Naive B cell (primary cell): ENCODE measurements around the gene SH3RF3. TPM values are rescaled to one million over a fixed set of nuclear protein-coding genes. Genes with fewer than 3 reads are reported as not detected.

Source experiments
- ATAC-seq, 2 donors: fragments of 150-1000 bp; cut with Tn5 transposase; 2 replicates each; pipeline ENCODE4 v1.10.0; 2021; ENCODE audit warnings: low read depth in 2 of 2, mild to moderate bottlenecking in 2 of 2, moderate library complexity in 2 of 2
- DNase-seq: peaks from one replicate; pipeline ENCODE4 v3.0.0; 2022
- H3K27ac Mint-ChIP-seq, 6 donors: one replicate each; pipeline ENCODE4 v1.8.0; 2020 to 2022; ENCODE audit warnings: mild to moderate bottlenecking in 6 of 6, mixed read lengths in 6 of 6, moderate library complexity in 5 of 6, inconsistent platforms in 2 of 6
- H3K27me3 Mint-ChIP-seq, 3 donors: one replicate each; pipeline ENCODE4 v1.8.0; 2021 to 2022; ENCODE audit warnings: mixed read lengths in 3 of 3, mild to moderate bottlenecking in 1 of 3
- H3K36me3 Mint-ChIP-seq, 2 donors: one replicate each; pipeline ENCODE4 v1.8.0; 2020 to 2022; ENCODE audit warnings: mixed read lengths in 2 of 2, inconsistent platforms in 1 of 2, mild to moderate bottlenecking in 1 of 2
- H3K4me1 Mint-ChIP-seq, 3 donors: one replicate each; pipeline ENCODE4 v1.8.0; 2020 to 2022; ENCODE audit warnings: mixed read lengths in 3 of 3, inconsistent platforms in 1 of 3, mild to moderate bottlenecking in 1 of 3, moderate library complexity in 1 of 3
- H3K4me3 Mint-ChIP-seq, 8 donors: one replicate each; pipeline ENCODE4 v1.8.0; 2020 to 2022; ENCODE audit warnings: mild to moderate bottlenecking in 8 of 8, mixed read lengths in 8 of 8, moderate library complexity in 8 of 8, inconsistent platforms in 2 of 8
- H3K9me3 Mint-ChIP-seq, 7 donors: one replicate each; pipeline ENCODE4 v1.8.0; 2020 to 2022; ENCODE audit warnings: mixed read lengths in 7 of 7, mild to moderate bottlenecking in 5 of 7, inconsistent platforms in 2 of 7, moderate library complexity in 1 of 7
- polyA plus RNA-seq, 6 donors: library from polyadenylated mRNA; unstranded; fragments of 300-500 nt; fragmentation: Illumina TruSeq; gene quantifications; one replicate each; pipeline ENCODE4 v1.2.3, GENCODE V29; 2021; ENCODE audit warnings: low read depth in 6 of 6

The SH3RF3 gene
- polyA plus RNA-seq, 6 donors from 2014 or later = 0.05 to 0.76 (median 0.64) TPM; not detected in 1

DNA sequence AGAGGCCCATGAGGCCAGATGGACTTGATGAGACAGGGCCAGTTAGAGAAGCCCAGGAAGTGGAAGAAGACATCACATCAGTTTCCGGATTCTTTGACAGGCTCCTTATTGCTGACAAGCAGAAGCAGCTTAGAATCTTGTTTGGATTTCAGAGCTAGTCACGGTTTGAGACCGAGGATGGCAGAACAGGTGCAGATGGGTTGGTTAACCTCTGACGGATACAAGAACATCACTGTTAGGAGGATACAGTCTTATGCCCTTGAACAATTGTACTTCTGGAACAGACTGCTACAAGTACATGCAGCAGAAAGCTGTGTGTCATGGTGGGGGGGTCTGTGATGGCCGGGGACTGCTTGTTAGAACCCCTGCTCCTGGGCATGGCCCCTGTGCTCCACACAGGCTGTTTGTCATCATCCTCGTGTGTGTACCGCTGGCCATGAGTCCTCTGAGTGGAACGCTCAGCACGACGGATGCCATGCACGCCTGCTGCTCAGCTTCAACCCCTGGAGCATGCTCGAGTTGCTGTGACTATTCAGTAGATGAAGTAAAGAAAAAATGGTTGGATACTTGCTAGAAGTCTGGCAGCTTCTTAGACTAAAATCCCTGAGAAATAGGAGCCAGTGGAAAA is 217.7 kb downstream of the SH3RF3 start:
- H3K9me3 Mint-ChIP-seq = no peaks in the 10 kb centered on the region
- H3K27ac Mint-ChIP-seq = no peak overlapping the region
- peaks cover 0 to 16% (median 10%) of the 10 kb centered on the region in 3 donors for H3K27me3 Mint-ChIP-seq
- no peak for DNase-seq
- peaks cover 17 to 35% (median 28%) of the 10 kb centered on the region in 3 donors for H3K4me1 Mint-ChIP-seq
- no peak for ATAC-seq
- no peaks in the 10 kb centered on the region for H3K36me3 Mint-ChIP-seq
- no peak overlapping the region for H3K4me3 Mint-ChIP-seq

DNA sequence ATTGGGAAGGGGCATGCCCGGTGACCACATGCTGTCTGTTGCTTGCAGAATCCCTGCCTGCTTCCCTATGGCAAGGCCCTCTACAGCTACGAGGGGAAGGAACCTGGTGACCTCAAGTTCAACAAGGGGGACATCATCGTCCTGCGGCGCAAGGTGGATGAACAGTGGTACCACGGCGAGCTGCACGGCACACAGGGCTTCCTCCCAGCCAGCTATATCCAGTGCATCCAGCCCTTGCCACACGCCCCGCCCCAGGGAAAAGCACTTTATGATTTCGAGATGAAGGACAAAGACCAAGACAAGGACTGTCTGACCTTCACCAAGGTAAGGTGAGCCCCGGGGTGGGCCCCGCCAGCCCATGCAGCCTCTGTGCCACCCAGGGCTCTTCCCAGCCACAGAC is 218.6 kb downstream of the SH3RF3 start:
- Mint-ChIP-seq H3K9me3 (no peaks in the 10 kb centered on the region), H3K4me1 (peaks cover 17 to 44% (median 28%) of the 10 kb centered on the region in 3 donors), H3K27me3 (peaks cover 0 to 16% (median 10%) of the 10 kb centered on the region in 3 donors), H3K36me3 (no peaks in the 10 kb centered on the region), H3K4me3 (no peak overlapping the region), H3K27ac (peak overlapping the region in 1 of 6 donors; percentile 44)
- ATAC-seq (no peak), DNase-seq (no peak)

DNA sequence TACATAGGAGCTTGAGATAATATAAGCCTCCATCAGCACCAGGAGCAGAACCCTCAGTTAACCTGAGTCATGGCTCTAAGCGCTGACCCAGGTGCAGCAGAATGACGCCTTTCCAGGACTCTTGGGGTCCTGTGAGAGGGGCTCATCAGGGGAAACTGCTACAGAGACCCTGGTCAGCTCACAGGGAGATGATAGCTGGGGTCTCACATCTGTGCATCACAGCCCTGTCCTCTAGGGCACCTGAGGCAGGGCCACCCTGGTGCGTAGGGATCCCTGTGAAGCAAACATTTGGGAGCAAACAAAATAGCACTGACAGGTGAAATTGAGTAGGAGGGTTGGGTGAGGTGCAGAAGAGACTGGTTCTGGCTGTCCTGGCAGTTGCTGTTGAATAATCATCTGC is 219.2 kb downstream of the SH3RF3 start:
- peak overlapping the region in 2 of 8 donors; percentile 36 to 59 for H3K4me3 Mint-ChIP-seq
- H3K9me3 Mint-ChIP-seq = no peaks in the 10 kb centered on the region
- ATAC-seq (no peak), DNase-seq (no peak)
- no peaks in the 10 kb centered on the region for H3K36me3 Mint-ChIP-seq
- peaks cover 17 to 45% (median 28%) of the 10 kb centered on the region in 3 donors for H3K4me1 Mint-ChIP-seq
- H3K27me3 Mint-ChIP-seq = peaks cover 0 to 16% (median 10%) of the 10 kb centered on the region in 3 donors
- peak overlapping the region in 2 of 6 donors; percentile 6 to 37 for H3K27ac Mint-ChIP-seq

DNA sequence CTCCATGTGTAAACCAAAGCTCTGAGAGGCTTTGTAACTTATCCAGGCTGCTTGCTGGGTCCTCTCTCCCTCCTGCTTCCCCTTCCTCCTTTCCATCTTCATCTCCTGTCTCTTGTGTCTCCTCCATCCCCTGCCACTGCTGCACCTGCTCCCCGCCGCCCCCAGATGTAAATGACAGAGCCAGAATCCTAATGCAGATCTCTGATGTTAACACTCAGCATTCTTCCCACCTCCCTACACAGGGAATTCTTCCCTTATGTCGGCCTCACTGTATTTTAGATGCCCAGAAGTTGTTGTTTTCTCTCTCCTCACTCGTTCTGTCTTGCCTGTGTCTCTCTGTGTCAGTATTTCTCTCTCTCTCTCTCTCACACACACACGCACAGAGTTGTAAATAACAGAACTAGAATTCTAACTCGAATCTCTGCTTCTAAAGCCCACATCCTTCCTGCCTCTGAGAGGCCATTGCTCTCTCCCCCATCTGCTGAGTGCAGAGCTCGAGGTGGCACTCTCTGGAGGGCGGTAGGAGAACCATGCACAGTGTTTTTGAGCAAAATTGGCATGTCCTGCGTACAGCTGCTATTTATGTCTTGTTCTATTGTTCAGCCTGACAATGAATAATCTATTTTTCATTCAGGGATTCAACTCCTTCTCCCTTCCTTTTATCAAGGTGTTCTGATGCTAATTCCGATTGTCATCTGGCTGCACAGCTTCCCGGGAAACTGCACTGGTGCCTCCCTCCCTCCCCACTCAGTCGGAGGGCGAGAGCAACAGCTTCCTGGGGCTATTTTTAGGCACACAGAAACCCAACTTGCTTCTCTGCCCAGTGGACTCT is 219.9 kb downstream of the SH3RF3 start:
- Mint-ChIP-seq H3K27ac (peak overlapping the region in 5 of 6 donors; percentile 0 to 87 (median 16)), H3K4me1 (peaks cover 17 to 45% (median 28%) of the 10 kb centered on the region in 3 donors), H3K9me3 (no peaks in the 10 kb centered on the region), H3K27me3 (peaks cover 0 to 10% (median 9%) of the 10 kb centered on the region in 3 donors), H3K4me3 (peak overlapping the region in 7 of 8 donors; percentile 2 to 77 (median 53)), H3K36me3 (no peaks in the 10 kb centered on the region)
- ATAC-seq (peak; percentile 87 to 90), DNase-seq (peak; percentile 53)

DNA sequence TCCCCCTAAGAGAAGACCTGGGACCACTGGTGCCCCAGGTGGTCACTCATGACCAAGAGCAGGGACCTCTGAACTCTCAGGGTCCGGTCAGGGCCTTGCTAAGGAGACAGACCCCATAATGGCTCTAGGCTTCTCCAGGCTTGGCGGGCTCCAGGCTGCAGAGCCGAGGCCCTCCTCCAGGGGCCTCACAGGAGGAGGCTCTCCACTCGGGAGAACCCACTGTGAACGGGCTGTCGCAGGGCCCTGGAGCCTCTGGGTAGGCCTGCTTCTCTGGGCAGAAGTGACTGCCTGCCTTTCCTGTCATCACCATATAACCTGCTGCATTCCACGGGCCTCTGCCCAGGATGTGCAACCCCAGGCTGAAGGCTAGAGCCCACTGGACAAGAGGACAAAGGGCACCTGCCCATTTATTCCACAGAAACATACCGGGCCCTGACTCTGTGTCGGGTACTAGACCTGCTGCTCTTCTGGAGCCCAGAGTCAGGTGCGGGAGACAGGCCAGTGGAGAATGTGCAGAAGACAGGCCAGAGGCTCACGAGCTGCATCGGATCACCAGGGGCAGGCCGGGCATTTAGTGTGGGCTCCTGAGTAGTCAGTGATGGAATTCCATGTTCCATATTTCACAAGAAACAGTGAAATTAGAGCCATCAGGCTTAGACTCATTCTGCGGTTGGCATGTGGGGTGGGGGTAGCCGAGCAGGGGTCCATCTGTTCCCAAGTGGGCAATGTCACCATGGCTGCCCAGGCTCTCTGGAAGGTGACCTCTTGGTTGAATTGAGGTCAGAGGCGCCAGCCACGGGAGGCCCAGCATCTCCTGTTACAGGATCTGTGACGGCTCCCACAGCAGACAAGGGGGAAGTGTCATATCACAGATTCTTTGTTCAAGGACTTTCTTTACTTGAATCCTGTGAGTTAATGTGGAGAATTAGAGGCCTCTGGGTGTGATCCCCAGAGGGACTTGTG is 220.8 kb downstream of the SH3RF3 start:
- Mint-ChIP-seq H3K27ac (peak overlapping the region in 2 of 6 donors; percentile 54 to 87), H3K36me3 (no peaks in the 10 kb centered on the region), H3K27me3 (peaks cover 0 to 4% (median under 1%) of the 10 kb centered on the region in 3 donors), H3K9me3 (no peaks in the 10 kb centered on the region), H3K4me1 (peaks cover 17 to 45% (median 28%) of the 10 kb centered on the region in 3 donors), H3K4me3 (peak overlapping the region in 4 of 8 donors; percentile 44 to 77 (median 65))
- no peak for DNase-seq
- no peak for ATAC-seq

DNA sequence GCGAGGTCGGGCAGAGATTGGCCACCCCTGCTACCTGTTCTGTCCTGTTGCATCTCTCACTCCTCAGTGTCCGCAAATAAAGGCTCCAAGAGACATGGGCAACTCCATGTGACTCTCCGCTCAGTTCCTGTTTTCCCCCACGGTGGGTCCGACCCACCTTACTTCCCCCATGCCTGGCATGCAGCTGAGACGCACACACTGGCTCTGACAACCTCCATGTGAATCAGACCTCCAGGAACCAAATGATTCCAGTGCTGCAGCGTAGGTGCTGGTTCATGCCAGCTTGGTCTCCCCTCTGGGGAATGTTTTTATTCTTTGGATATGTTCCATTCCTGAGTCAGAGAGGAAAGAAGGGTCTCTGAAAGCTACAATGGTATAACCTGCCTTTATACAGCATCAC is 221.5 kb downstream of the SH3RF3 start:
- peaks cover 0 to 4% (median 0%) of the 10 kb centered on the region in 3 donors for H3K27me3 Mint-ChIP-seq
- H3K4me3 Mint-ChIP-seq = peak overlapping the region in 2 of 8 donors; percentile 40 to 44
- peak overlapping the region in 1 of 6 donors; percentile 85 for H3K27ac Mint-ChIP-seq

DNA sequence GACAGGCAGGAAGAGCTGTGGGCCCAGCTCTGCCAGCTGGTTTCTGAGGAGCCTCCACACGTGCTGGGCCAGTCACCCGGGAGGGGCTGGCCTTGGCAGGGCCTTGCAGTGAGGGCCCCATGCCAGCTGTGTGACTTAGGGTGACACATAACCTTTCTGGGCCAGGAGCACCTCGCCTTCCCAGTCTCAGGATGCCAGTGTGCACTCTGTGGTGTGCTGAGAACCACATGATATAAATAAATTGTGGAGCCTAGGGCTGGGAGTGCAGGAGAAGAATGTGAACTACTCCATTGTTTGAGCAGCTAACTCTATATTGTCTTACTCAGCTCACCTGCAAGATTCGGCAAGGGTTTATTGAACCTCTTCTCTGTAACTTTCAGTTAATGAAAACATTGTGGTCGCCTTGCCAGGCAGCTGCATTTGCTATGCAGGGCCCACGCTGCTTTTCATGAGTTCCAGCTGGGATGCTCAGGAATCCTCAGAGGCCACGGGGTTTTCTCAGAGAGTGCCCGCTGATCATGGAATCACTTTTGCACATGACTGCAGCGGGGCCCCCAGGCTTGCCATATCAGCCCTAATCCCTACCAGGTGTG is 222.3 kb downstream of the SH3RF3 start:
- ATAC-seq (no peak), DNase-seq (no peak)
- H3K4me3 Mint-ChIP-seq = no peak overlapping the region
- peaks cover 0 to 4% (median 0%) of the 10 kb centered on the region in 3 donors for H3K27me3 Mint-ChIP-seq
- peaks cover 17 to 45% (median 28%) of the 10 kb centered on the region in 3 donors for H3K4me1 Mint-ChIP-seq
- no peaks in the 10 kb centered on the region for H3K9me3 Mint-ChIP-seq
- H3K36me3 Mint-ChIP-seq = no peaks in the 10 kb centered on the region
- peak overlapping the region in 1 of 6 donors; percentile 60 for H3K27ac Mint-ChIP-seq

More for the DNA sequence above, 221.5 kb downstream of the SH3RF3 start:
- ATAC-seq (no peak), DNase-seq (no peak)
- Mint-ChIP-seq H3K9me3 (no peaks in the 10 kb centered on the region), H3K36me3 (no peaks in the 10 kb centered on the region), H3K4me1 (peaks cover 17 to 45% (median 28%) of the 10 kb centered on the region in 3 donors)

DNA sequence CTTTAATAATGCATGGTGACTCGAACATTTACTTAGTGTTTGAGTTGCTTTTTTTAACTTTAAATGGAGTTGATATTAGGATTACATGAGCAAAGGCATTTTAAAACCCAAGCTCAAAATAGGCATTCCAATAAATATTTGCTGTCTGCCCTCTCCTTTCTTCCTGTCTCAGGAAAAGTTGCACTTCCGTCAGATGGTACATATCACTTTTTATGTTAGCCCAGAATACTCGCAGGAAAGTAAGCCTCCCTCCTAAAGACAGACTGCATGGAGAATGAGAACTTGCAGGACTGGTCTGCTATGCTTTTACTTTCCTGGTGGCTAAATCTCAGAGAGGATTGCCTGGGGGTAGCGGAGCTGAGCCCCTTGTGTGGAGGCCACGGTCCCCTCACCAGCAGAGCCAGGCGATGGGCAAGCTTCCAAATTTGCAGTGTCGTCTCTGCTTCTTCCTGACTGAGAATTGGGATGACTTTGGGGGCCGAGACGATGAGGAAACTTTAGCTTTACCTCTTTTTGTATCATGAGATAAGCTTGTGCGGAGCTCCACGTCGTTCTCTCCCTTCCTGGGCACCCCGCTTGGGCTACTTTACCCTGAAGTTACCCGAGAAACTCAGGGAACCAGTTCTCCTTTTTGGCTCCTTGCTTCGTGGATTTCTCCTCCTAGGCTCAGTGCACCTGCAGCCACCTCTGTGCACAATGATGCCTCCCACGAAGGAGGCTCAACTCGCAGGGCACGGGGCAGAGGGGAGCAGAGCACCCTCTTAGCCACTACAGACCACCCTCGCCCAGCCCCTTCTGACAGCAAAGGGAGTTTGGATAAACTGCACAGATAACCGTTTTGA is 223.3 kb downstream of the SH3RF3 start:
- no peak for ATAC-seq
- H3K9me3 Mint-ChIP-seq = peaks cover 0 to 3% (median 0%) of the 10 kb centered on the region in 7 donors
- peaks cover 17 to 45% (median 28%) of the 10 kb centered on the region in 3 donors for H3K4me1 Mint-ChIP-seq
- peaks cover 0 to 4% (median 0%) of the 10 kb centered on the region in 3 donors for H3K27me3 Mint-ChIP-seq
- H3K36me3 Mint-ChIP-seq = no peaks in the 10 kb centered on the region
- no peak overlapping the region for H3K27ac Mint-ChIP-seq
- DNase-seq = no peak
- H3K4me3 Mint-ChIP-seq = peak overlapping the region in 2 of 8 donors; percentile 34 to 58

DNA sequence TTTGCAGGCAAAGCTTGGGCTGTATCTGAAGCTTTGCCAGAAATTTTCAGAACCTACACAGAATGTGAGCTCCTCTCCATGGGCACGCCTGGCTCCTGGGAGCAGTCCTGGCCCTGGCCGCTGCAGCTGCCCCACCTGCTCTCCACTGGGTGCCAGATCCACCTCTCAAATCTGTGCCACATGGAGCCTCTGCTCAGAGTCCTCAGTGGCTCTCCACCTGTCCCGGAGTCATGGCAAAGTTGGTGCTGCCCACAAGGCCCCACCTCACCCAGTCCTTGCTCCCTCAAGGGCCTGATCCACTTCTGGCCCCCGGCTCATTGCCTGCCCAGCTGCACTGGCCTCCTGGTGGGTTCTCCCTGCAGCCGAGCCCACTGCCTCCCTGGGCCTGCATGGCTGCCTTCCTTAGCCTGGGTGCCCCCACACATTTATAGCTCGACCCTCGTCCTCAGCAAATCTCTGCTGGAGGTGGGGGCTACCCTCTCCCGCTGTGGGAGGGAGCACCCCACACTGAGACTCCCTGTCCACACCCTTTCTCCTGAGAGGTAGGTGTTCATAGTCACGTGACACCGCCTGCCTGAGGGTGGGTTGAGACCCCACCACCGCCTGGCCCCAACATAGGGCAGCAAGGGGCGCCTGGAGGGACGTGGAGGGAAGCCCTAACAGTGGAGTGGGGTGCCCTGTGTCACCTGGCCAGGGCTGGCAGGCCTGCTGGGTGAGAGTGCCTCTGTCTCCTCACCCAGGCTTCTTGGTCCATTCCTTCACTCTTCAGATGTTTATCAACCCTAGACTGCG is 224.1 kb downstream of the SH3RF3 start:
- Mint-ChIP-seq H3K27ac (no peak overlapping the region), H3K4me1 (peaks cover 17 to 40% (median 26%) of the 10 kb centered on the region in 3 donors), H3K36me3 (peaks cover 0 to 4% of the 10 kb centered on the region in 2 donors), H3K4me3 (peak overlapping the region in 1 of 8 donors; percentile 58), H3K27me3 (peaks cover 0 to 4% (median 0%) of the 10 kb centered on the region in 3 donors), H3K9me3 (peaks cover 0 to 7% (median 0%) of the 10 kb centered on the region in 7 donors)
- DNase-seq = no peak
- ATAC-seq = no peak

DNA sequence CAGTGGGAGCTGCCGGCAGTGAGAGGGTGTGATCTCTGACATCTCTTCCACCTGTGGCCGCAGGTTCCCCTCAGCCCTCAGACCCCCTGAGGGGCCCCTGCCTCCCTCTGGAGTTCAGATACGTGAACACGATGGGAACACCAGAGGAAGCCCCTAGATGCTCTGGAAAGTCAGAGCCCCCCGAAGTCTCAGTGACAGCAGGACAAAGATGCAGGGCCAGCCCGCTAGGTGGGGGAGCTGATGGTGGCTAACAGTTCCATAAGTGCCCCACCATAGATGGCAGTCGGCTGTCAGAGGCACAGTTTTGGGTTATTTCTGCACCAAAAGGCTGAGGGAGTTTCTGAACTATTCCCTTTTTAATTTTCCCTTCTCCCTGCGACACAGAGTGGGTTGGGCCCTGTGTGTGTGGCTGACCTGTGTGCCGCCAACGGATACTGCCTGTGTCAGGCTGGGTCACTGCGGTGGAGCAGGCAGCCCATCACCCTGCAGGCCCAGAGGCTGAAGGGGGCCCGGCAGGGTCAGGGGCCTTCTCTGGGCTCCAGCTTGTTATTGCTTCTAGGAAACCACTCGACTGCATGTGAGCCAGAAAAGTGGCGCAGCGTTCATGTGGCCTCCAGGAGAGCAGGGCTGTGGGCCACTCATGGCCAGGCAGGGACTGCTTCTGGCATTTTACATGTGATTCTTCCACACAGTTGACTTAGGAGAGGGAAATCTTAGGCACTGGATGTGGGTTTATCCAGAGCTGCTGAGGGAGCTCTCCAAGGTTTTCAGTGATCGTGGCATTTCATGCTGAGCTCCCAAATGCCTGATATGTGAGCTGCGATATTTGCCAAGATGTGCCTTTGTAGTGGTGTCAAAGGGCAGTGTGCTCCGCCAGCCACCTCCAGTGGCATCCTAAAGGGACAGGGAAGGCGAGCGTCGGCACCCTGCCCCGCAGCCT is 225.1 kb downstream of the SH3RF3 start:
- DNase-seq = no peak
- H3K27ac Mint-ChIP-seq = no peak overlapping the region
- no peak for ATAC-seq
- H3K36me3 Mint-ChIP-seq = peaks cover 6 to 12% of the 10 kb centered on the region in 2 donors
- peaks cover 0 to 17% (median 3%) of the 10 kb centered on the region in 7 donors for H3K9me3 Mint-ChIP-seq
- H3K27me3 Mint-ChIP-seq = peaks cover 0 to 4% (median 0%) of the 10 kb centered on the region in 3 donors
- H3K4me1 Mint-ChIP-seq = peaks cover 11 to 31% (median 16%) of the 10 kb centered on the region in 3 donors
- H3K4me3 Mint-ChIP-seq = no peak overlapping the region
